Tibial nerve (tissue), 4 donors: ENCODE measurements around the gene RGS16.

Source experiments
- CTCF ChIP-seq, 5 experiments: fragments of 200-600 bp in 3 of 5; fragments of 450-650 bp in 2 of 5; sonication (generic) in 3 of 5; IDR thresholded peaks; one replicate each; pipeline ENCODE4 v1.5.1; 2016 to 2019; ENCODE audit warnings: antibody characterized with exemption in 5 of 5, mild to moderate bottlenecking in 3 of 5, moderate library complexity in 2 of 5
- EP300 ChIP-seq, 2 donors: sonication (generic); formaldehyde crosslinking; IDR thresholded peaks; one replicate each; pipeline ENCODE4 v1.6.1; 2017; ENCODE audit warnings: antibody characterized with exemption in 2 of 2, mild to moderate bottlenecking in 1 of 2

GRCh38 chr1:182596934-182597333 is 7.3 kb downstream of the RGS16 start:
- TF ChIP-seq CTCF (IDR thresholded peaks at IDR 0.05): no peak
- TF ChIP-seq EP300 (IDR thresholded peaks at IDR 0.05): no peak
